ENCODE data around the gene ARL15. TPM values are rescaled to one million over a fixed set of nuclear protein-coding genes. Genes with fewer than 3 reads are reported as not detected.

Gene ARL15
- total RNA-seq, 2 donors from 2014 or later, result 14.3 to 24.1 TPM

- intact Hi-C loops (cut with DNase I), result no loop called here
- no peaks in the 10 kb centered on the region for H3K4me1 ChIP-seq
Measured at GRCh38 chr5:54276048-54276447, 34.3 kb downstream of the ARL15 start.

GRCh38 chr5:54275361-54275760 is 35.0 kb downstream of the ARL15 start:
- no peaks in the 10 kb centered on the region for H3K36me3 ChIP-seq (replicated peaks in 1 of 2; ENCODE audit: insufficient read depth in 1 of 2, low read depth in 2 of 2)
- no peak for DNase-seq
- no peak overlapping the region for H3K4me3 ChIP-seq
- WGBS, 2 donors, result 88 to 93% methylated on average over 4 of the region's 4 CpGs
- TF ChIP-seq, protein P1, sequence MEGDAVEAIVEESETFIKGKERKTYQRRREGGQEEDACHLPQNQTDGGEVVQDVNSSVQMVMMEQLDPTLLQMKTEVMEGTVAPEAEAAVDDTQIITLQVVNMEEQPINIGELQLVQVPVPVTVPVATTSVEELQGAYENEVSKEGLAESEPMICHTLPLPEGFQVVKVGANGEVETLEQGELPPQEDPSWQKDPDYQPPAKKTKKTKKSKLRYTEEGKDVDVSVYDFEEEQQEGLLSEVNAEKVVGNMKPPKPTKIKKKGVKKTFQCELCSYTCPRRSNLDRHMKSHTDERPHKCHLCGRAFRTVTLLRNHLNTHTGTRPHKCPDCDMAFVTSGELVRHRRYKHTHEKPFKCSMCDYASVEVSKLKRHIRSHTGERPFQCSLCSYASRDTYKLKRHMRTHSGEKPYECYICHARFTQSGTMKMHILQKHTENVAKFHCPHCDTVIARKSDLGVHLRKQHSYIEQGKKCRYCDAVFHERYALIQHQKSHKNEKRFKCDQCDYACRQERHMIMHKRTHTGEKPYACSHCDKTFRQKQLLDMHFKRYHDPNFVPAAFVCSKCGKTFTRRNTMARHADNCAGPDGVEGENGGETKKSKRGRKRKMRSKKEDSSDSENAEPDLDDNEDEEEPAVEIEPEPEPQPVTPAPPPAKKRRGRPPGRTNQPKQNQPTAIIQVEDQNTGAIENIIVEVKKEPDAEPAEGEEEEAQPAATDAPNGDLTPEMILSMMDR (IDR thresholded peaks at IDR 0.05), result no peak
- TF ChIP-seq POLR2A (IDR thresholded peaks at IDR 0.05), result no peak
- H3K9me3 ChIP-seq, result no peaks in the 10 kb centered on the region
- ATAC-seq, result no peak
- no peak overlapping the region for H3K27ac ChIP-seq
- H3K27me3 ChIP-seq, result no peaks in the 10 kb centered on the region
- H3K4me1 ChIP-seq, result no peaks in the 10 kb centered on the region
- intact Hi-C loops (cut with DNase I), result no loop called here

More at GRCh38 chr5:54276048-54276447, 34.3 kb downstream of the ARL15 start:
- H3K27me3 ChIP-seq, result no peaks in the 10 kb centered on the region
- ATAC-seq, result no peak
- H3K9me3 ChIP-seq, result no peaks in the 10 kb centered on the region
- no peaks in the 10 kb centered on the region for H3K36me3 ChIP-seq (replicated peaks in 1 of 2; ENCODE audit: insufficient read depth in 1 of 2, low read depth in 2 of 2)
- TF ChIP-seq POLR2A (IDR thresholded peaks at IDR 0.05), result no peak
- TF ChIP-seq, protein P1 (IDR thresholded peaks at IDR 0.05), result no peak
- DNase-seq, result no peak
- 94 to 100% methylated on average over 1 of the region's 1 CpG for WGBS, 2 donors
- no peak overlapping the region for H3K27ac ChIP-seq
- H3K4me3 ChIP-seq, result no peak overlapping the region

- H3K27ac ChIP-seq, result no peak overlapping the region
- intact Hi-C loops (cut with DNase I), result no loop called here
- TF ChIP-seq, protein P1 (IDR thresholded peaks at IDR 0.05), result no peak
- no peak for TF ChIP-seq POLR2A (IDR thresholded peaks at IDR 0.05)
- WGBS, 2 donors, result 92 to 97% methylated on average over 2 of the region's 2 CpGs
- ATAC-seq (no peak), DNase-seq (no peak)
- H3K4me3 ChIP-seq, result no peak overlapping the region
- no peaks in the 10 kb centered on the region for H3K4me1 ChIP-seq
- no peaks in the 10 kb centered on the region for H3K9me3 ChIP-seq
- no peaks in the 10 kb centered on the region for H3K27me3 ChIP-seq
- no peaks in the 10 kb centered on the region for H3K36me3 ChIP-seq (replicated peaks in 1 of 2; ENCODE audit: insufficient read depth in 1 of 2, low read depth in 2 of 2)
Measured at GRCh38 chr5:54274944-54275343, 35.4 kb downstream of the ARL15 start.

DNA sequence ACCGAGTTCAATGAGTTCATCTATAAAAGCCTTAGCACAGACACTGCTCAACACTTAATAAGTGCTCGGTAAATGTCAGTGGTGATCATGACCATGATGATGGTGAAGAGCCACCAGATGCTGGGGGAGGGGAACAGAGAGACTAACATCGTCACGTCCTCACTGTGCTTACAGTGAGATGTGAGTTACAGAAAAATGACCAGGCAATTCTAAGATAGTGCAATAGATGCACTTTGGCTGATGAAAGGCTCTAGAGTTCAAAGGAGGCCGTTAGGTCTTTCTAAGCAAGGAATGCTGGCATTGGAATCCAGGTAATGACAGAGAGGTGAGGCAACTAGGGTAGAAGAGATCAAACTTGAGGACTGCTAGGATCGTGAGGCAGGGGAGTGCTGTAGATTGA is 36.7 kb downstream of the ARL15 start:
- ATAC-seq (no peak), DNase-seq (no peak)
- H3K4me3 ChIP-seq, result no peak overlapping the region
- H3K36me3 ChIP-seq (replicated peaks in 1 of 2; ENCODE audit: insufficient read depth in 1 of 2, low read depth in 2 of 2), result no peaks in the 10 kb centered on the region
- H3K9me3 ChIP-seq, result no peaks in the 10 kb centered on the region
- intact Hi-C loops (cut with DNase I), result no loop called here
- TF ChIP-seq, protein P1 (IDR thresholded peaks at IDR 0.05), result no peak
- H3K27ac ChIP-seq, result no peak overlapping the region
- no peaks in the 10 kb centered on the region for H3K27me3 ChIP-seq
- H3K4me1 ChIP-seq, result no peaks in the 10 kb centered on the region
- WGBS, 2 donors, result 87 to 88% methylated on average over 6 of the region's 6 CpGs

- DNase-seq (no peak), ATAC-seq (no peak)
- H3K27me3 ChIP-seq, result no peaks in the 10 kb centered on the region
- 83 to 92% methylated on average over 1 of the region's 1 CpG for WGBS, 2 donors
- H3K27ac ChIP-seq, result no peak overlapping the region
- no peaks in the 10 kb centered on the region for H3K36me3 ChIP-seq (replicated peaks in 1 of 2; ENCODE audit: insufficient read depth in 1 of 2, low read depth in 2 of 2)
- TF ChIP-seq, protein P1 (IDR thresholded peaks at IDR 0.05), result no peak
- no peak for TF ChIP-seq POLR2A (IDR thresholded peaks at IDR 0.05)
- intact Hi-C loops (cut with DNase I), result no loop called here
- H3K4me1 ChIP-seq, result no peaks in the 10 kb centered on the region
- no peaks in the 10 kb centered on the region for H3K9me3 ChIP-seq
- no peak overlapping the region for H3K4me3 ChIP-seq
Measured at GRCh38 chr5:54272746-54273145, 37.6 kb downstream of the ARL15 start.
